Activated CD8-positive, alpha-beta T cell treated with anti-CD3 and anti-CD28 coated beads for 36 hours (primary cell): Measurements from ENCODE around the gene ATP1B4. TPM values are rescaled to one million over a fixed set of nuclear protein-coding genes. Genes with fewer than 3 reads are reported as not detected.

Experiments used
- ATAC-seq: fragments of 200-7000 bp; cut with Tn5 transposase; one replicate; pipeline ENCODE4 v1.10.0; 2021; ENCODE audit warnings: mild to moderate bottlenecking, moderate library complexity
- CTCF ChIA-PET: fragments of 350-600 bp; sonication (Branson Sonifier 250); formaldehyde crosslinking; loops from one replicate; lab custom pipeline; 2021; ENCODE audit warnings: antibody characterized with exemption; lab: Charles Lee
- POLR2A ChIA-PET: fragments of 350-600 bp; sonication (Branson Sonifier 250); formaldehyde crosslinking; loops from one replicate; lab custom pipeline; 2021; ENCODE audit warnings: antibody characterized with exemption; lab: Charles Lee
- DNase-seq: peaks from one replicate; pipeline ENCODE4 v3.0.0-alpha.2; 2020
- H3K27ac Mint-ChIP-seq: one replicate; pipeline ENCODE4 v1.8.0; 2021; ENCODE audit warnings: mild to moderate bottlenecking, mixed read lengths
- H3K27me3 Mint-ChIP-seq: one replicate; pipeline ENCODE4 v1.8.0; 2021; ENCODE audit warnings: mixed read lengths
- H3K36me3 Mint-ChIP-seq: one replicate; pipeline ENCODE4 v1.8.0; 2021; ENCODE audit warnings: low read depth, mixed read lengths
- H3K4me1 Mint-ChIP-seq: one replicate; pipeline ENCODE4 v1.8.0; 2021; ENCODE audit warnings: low read depth, mixed read lengths
- H3K4me3 Mint-ChIP-seq: one replicate; pipeline ENCODE4 v1.8.0; 2021; ENCODE audit warnings: mild to moderate bottlenecking, moderate library complexity, mixed read lengths
- H3K9me3 Mint-ChIP-seq: one replicate; pipeline ENCODE4 v1.8.0; 2021; ENCODE audit warnings: mixed read lengths
- CTCF ChIP-seq: fragments of 200-600 bp; IDR thresholded peaks from one replicate; pipeline ENCODE4 v1.8.0; 2022; ENCODE audit warnings: antibody characterized with exemption, mild to moderate bottlenecking
- intact Hi-C: fragments of 100-400 bp; cut with micrococcal nuclease; formaldehyde crosslinking; loops from one replicate; pipeline ENCODE4 v1.10.0; 2022
- total RNA-seq, 2 experiments: library from RNA; stranded (reverse); gene quantifications; one replicate each; pipeline ENCODE4 v1.2.3, GENCODE V29; 2021

The ATP1B4 gene
- total RNA-seq, 2 experiments from 2014 or later = not detected

DNA sequence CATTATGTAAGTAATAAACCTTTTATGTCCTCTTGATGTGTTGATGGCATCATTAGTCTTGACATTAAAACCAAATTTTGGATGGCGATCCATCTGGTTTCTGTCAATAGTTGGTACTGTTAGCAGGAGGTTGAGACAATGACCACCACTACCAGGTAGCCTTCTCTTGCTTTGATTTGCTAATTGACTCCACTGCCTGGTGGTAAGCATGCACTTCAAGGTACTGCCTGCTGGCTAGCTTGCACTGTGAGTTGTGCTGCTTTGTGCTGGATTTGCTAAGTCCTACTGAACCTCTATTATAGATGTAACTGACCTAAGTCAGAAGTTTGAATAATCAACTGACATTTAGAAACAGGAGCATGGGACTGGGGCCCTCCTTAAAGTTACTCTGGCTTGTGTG lies 46.3 kb downstream of the ATP1B4 start:
- H3K27me3 Mint-ChIP-seq = no peaks in the 10 kb centered on the region
- no peak for DNase-seq
- no peaks in the 10 kb centered on the region for H3K36me3 Mint-ChIP-seq
- no peak for TF ChIP-seq CTCF
- ATAC-seq = no peak
- H3K4me3 Mint-ChIP-seq = no peak overlapping the region
- intact Hi-C loops = no loop called here
- no peak overlapping the region for H3K27ac Mint-ChIP-seq
- CTCF ChIA-PET = no interaction called here
- H3K4me1 Mint-ChIP-seq = no peaks in the 10 kb centered on the region
- POLR2A ChIA-PET = no interaction called here
- peaks cover 3% of the 10 kb centered on the region for H3K9me3 Mint-ChIP-seq

- H3K4me3 Mint-ChIP-seq = no peak overlapping the region
- H3K9me3 Mint-ChIP-seq = no peaks in the 10 kb centered on the region
- ChIA-PET CTCF (no interaction called here), POLR2A (no interaction called here)
- H3K27ac Mint-ChIP-seq = peak overlapping the region; percentile 53
- DNase-seq (peak; percentile 12), ATAC-seq (no peak)
- H3K4me1 Mint-ChIP-seq = peaks cover 10% of the 10 kb centered on the region
- TF ChIP-seq CTCF = no peak
- no peaks in the 10 kb centered on the region for H3K36me3 Mint-ChIP-seq
- intact Hi-C loops = no loop called here
- no peaks in the 10 kb centered on the region for H3K27me3 Mint-ChIP-seq
Observed at GRCh38 chrX:120419463-120419862, 57.6 kb downstream of the ATP1B4 start.

DNA sequence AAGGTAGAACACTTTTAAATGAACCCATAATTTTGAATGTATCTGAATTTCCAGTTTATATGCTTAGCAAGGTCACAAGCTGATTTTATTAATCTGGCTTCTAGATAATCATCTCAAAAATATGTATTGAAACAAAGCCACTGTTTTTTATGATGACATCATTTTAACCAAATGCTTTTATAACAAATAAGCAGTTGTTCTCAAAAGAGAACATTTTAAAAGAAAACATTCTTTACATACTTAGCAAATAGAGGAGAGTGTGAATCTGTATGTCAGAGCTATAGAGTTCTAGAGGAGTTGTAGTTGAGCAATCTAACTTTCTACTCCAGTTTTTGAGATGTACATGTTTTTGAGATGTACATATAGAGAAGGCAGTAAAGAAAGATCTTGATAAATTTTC lies 64.7 kb downstream of the ATP1B4 start:
- DNase-seq (no peak), ATAC-seq (no peak)
- peaks cover 5% of the 10 kb centered on the region for H3K4me1 Mint-ChIP-seq
- H3K9me3 Mint-ChIP-seq = no peaks in the 10 kb centered on the region
- ChIA-PET CTCF (interaction anchor here (1.6 kb wide), 1 partner anchor 46 kb away, joined by 4 read pairs; no protein-coding TSS in a partner anchor), POLR2A (no interaction called here)
- no peaks in the 10 kb centered on the region for H3K27me3 Mint-ChIP-seq
- intact Hi-C loops = no loop called here
- H3K36me3 Mint-ChIP-seq = peaks cover 3% of the 10 kb centered on the region
- no peak overlapping the region for H3K27ac Mint-ChIP-seq
- no peak for TF ChIP-seq CTCF
- no peak overlapping the region for H3K4me3 Mint-ChIP-seq

DNA sequence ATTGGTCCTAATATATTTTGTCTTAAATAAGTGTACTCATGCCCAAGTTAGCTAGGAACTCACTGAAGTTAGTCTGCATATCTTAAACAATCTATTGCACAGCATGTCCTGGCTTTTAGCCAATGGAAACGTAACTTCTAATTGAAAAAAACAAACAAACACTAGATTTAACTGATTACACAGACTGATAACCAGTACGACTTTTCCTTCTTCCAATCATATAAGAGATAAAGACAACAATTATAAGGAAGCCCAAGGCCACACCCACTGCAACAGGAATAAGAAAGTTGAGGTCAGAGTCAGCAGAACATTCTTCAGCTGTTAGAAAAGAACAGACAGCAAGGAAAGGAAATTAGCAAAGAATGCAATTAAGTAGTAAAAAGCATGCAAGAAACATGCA lies 66.4 kb downstream of the ATP1B4 start:
- TF ChIP-seq CTCF = no peak
- intact Hi-C loops = no loop called here
- no peak for DNase-seq
- no peak overlapping the region for H3K4me3 Mint-ChIP-seq
- no peak overlapping the region for H3K27ac Mint-ChIP-seq
- H3K9me3 Mint-ChIP-seq = no peaks in the 10 kb centered on the region
- ChIA-PET POLR2A (no interaction called here), CTCF (interaction anchor here (1.6 kb wide), 1 partner anchor 47 kb away, joined by 4 read pairs; no protein-coding TSS in a partner anchor)
- ATAC-seq = no peak
- H3K27me3 Mint-ChIP-seq = no peaks in the 10 kb centered on the region
- peaks cover 6% of the 10 kb centered on the region for H3K36me3 Mint-ChIP-seq
- peaks cover 5% of the 10 kb centered on the region for H3K4me1 Mint-ChIP-seq

- H3K27ac Mint-ChIP-seq = no peak overlapping the region
- H3K9me3 Mint-ChIP-seq = no peaks in the 10 kb centered on the region
- no peaks in the 10 kb centered on the region for H3K27me3 Mint-ChIP-seq
- intact Hi-C loops = no loop called here
- peaks cover 6% of the 10 kb centered on the region for H3K36me3 Mint-ChIP-seq
- no peak for TF ChIP-seq CTCF
- ChIA-PET CTCF (no interaction called here), POLR2A (no interaction called here)
- H3K4me3 Mint-ChIP-seq = no peak overlapping the region
- DNase-seq = no peak
- H3K4me1 Mint-ChIP-seq = peaks cover 5% of the 10 kb centered on the region
- no peak for ATAC-seq
Observed at GRCh38 chrX:120429776-120430540, 68.1 kb downstream of the ATP1B4 start.

Other genes with a start within 250 kb of the ATP1B4 start
- gene RHOXF1, start 246.2 kb upstream of the ATP1B4 start, total RNA-seq = not detected
- not detected for gene RHOXF2, start 203.5 kb upstream of the ATP1B4 start, total RNA-seq
- 10 to 100 TPM; 11.6 to 12.4 TPM for gene ZBTB33, start 111.3 kb upstream of the ATP1B4 start, total RNA-seq
- gene TMEM255A, start 50.6 kb upstream of the ATP1B4 start, total RNA-seq = not detected
- gene LAMP2, start 107.2 kb downstream of the ATP1B4 start, total RNA-seq = 10 to 100 TPM; 22.9 to 23.3 TPM
- 10 to 100 TPM; 39.1 to 39.8 TPM for gene CUL4B, start 198.9 kb downstream of the ATP1B4 start, total RNA-seq
- 10 to 100 TPM; 66.3 to 71.0 TPM for gene MCTS1, start 242.0 kb downstream of the ATP1B4 start, total RNA-seq